DND-41 (cell line): ENCODE data around the gene SLC45A1.

Experiments used
- ATAC-seq: fragments of 200-7000 bp; cut with Tn5 transposase; 3 replicates; pipeline ENCODE4 v1.9.1; 2021; ENCODE audit warnings: low read depth; ENCODE audit not compliant: insufficient read depth
- DNase-seq: peaks from one replicate; pipeline ENCODE4 v3.0.0-alpha.2; 2020
- H2AFZ ChIP-seq: 2 replicates; pipeline ENCODE4 v1.6.0; 2012; ENCODE audit warnings: low read depth, low read length
- H3K27ac ChIP-seq: 2 replicates; pipeline ENCODE4 v1.5.1; 2012; ENCODE audit warnings: low read length, inconsistent platforms
- H3K27me3 ChIP-seq: fragments of 200-600 bp; sonication (generic); 2 replicates; pipeline ENCODE4 v1.6.0; 2012; ENCODE audit warnings: low read length, mild to moderate bottlenecking, inconsistent platforms; ENCODE audit not compliant: insufficient read depth, poor library complexity
- H3K36me3 ChIP-seq: 2 replicates; pipeline ENCODE4 v1.5.1; 2012; ENCODE audit warnings: low read length, inconsistent platforms; ENCODE audit not compliant: insufficient read depth
- H3K4me1 ChIP-seq: 2 replicates; pipeline ENCODE4 v1.5.1; 2012; ENCODE audit warnings: mild to moderate bottlenecking, low read length; ENCODE audit not compliant: insufficient read depth
- H3K4me2 ChIP-seq: 2 replicates; pipeline ENCODE4 v1.6.0; 2012; ENCODE audit warnings: mild to moderate bottlenecking, moderate library complexity, low read length, inconsistent platforms; ENCODE audit not compliant: insufficient read depth
- H3K4me3 ChIP-seq, 2 experiments: fragments of 200-600 bp in 1 of 2; shearing (Covaris generic) in 1 of 2; 2 replicates each; pipeline ENCODE4 v1.5.1; 2012 to 2016; ENCODE audit warnings: inconsistent platforms in 2 of 2, low read length in 2 of 2, mild to moderate bottlenecking in 2 of 2, low read depth in 1 of 2, moderate library complexity in 1 of 2
- H3K79me2 ChIP-seq: 2 replicates; pipeline ENCODE4 v1.6.0; 2012; ENCODE audit warnings: low read length, inconsistent platforms; ENCODE audit not compliant: insufficient read depth
- H3K9ac ChIP-seq: 2 replicates; pipeline ENCODE4 v1.6.0; 2012; ENCODE audit warnings: low read depth, mild to moderate bottlenecking, inconsistent platforms, low read length, moderate library complexity
- H3K9me3 ChIP-seq: 2 replicates; pipeline ENCODE4 v1.5.1; 2012; ENCODE audit warnings: low read length, moderate library complexity, mild to moderate bottlenecking, inconsistent platforms; ENCODE audit not compliant: insufficient read depth, severe bottlenecking
- H4K20me1 ChIP-seq: 2 replicates; pipeline ENCODE4 v1.6.0; 2012; ENCODE audit warnings: low read length; ENCODE audit not compliant: insufficient read depth
- CTCF ChIP-seq: IDR thresholded peaks from 2 replicates; pipeline ENCODE4 v1.5.1; 2012; ENCODE audit warnings: borderline replicate concordance, low read length, moderate library complexity, mild to moderate bottlenecking; ENCODE audit not compliant: poor library complexity, severe bottlenecking; ENCODE audit errors: extremely low read depth
- EZH2 ChIP-seq: IDR thresholded peaks from 3 replicates; pipeline ENCODE4 v1.6.1; 2012; ENCODE audit warnings: borderline replicate concordance, low read depth, mild to moderate bottlenecking, moderate library complexity, low read length, inconsistent platforms; ENCODE audit not compliant: severe bottlenecking

Gene SLC45A1

GRCh38 chr1:8325771-8326170 is 7.9 kb downstream of the SLC45A1 start:
- Histone ChIP-seq H4K20me1 (no peaks in the 10 kb centered on the region), H3K27me3 (no peaks in the 10 kb centered on the region), H3K9me3 (no peaks in the 10 kb centered on the region), H2AFZ (no peak overlapping the region), H3K36me3 (no peaks in the 10 kb centered on the region), H3K4me1 (no peaks in the 10 kb centered on the region), H3K4me3 (no peak overlapping the region), H3K79me2 (no peaks in the 10 kb centered on the region), H3K4me2 (no peak overlapping the region), H3K9ac (no peak overlapping the region), H3K27ac (no peak overlapping the region)
- DNase-seq (no peak), ATAC-seq (no peak)
- TF ChIP-seq CTCF, result no peak
- TF ChIP-seq EZH2, result no peak

- H3K27me3 ChIP-seq, result no peaks in the 10 kb centered on the region
- no peak overlapping the region for H3K27ac ChIP-seq
- H2AFZ ChIP-seq, result no peak overlapping the region
- H3K4me3 ChIP-seq, result no peak overlapping the region
- no peaks in the 10 kb centered on the region for H3K9me3 ChIP-seq
- no peaks in the 10 kb centered on the region for H4K20me1 ChIP-seq
- no peaks in the 10 kb centered on the region for H3K36me3 ChIP-seq
- H3K79me2 ChIP-seq, result no peaks in the 10 kb centered on the region
- TF ChIP-seq EZH2 (no peak), CTCF (no peak)
- DNase-seq, result no peak
- no peaks in the 10 kb centered on the region for H3K4me1 ChIP-seq
- H3K9ac ChIP-seq, result no peak overlapping the region
- no peak for ATAC-seq
- no peak overlapping the region for H3K4me2 ChIP-seq
Observed at GRCh38 chr1:8326265-8326664, 8.4 kb downstream of the SLC45A1 start.

- Histone ChIP-seq H3K27ac (no peak overlapping the region), H3K9me3 (no peaks in the 10 kb centered on the region), H3K4me3 (no peak overlapping the region), H3K79me2 (no peaks in the 10 kb centered on the region), H3K27me3 (no peaks in the 10 kb centered on the region), H3K36me3 (no peaks in the 10 kb centered on the region), H3K9ac (no peak overlapping the region), H4K20me1 (no peaks in the 10 kb centered on the region), H3K4me2 (no peak overlapping the region), H2AFZ (no peak overlapping the region), H3K4me1 (no peaks in the 10 kb centered on the region)
- ATAC-seq (no peak), DNase-seq (no peak)
- no peak for TF ChIP-seq CTCF
- TF ChIP-seq EZH2, result no peak
Observed at GRCh38 chr1:8328271-8328670, 10.4 kb downstream of the SLC45A1 start.

GRCh38 chr1:8329439-8329838 is 11.5 kb downstream of the SLC45A1 start:
- H3K9me3 ChIP-seq, result no peaks in the 10 kb centered on the region
- H3K9ac ChIP-seq, result no peak overlapping the region
- H2AFZ ChIP-seq, result no peak overlapping the region
- no peaks in the 10 kb centered on the region for H3K36me3 ChIP-seq
- H3K4me1 ChIP-seq, result no peaks in the 10 kb centered on the region
- TF ChIP-seq CTCF (no peak), EZH2 (no peak)
- no peak overlapping the region for H3K27ac ChIP-seq
- ATAC-seq (no peak), DNase-seq (no peak)
- H3K79me2 ChIP-seq, result no peaks in the 10 kb centered on the region
- H3K4me3 ChIP-seq, result no peak overlapping the region
- H3K4me2 ChIP-seq, result no peak overlapping the region
- no peaks in the 10 kb centered on the region for H3K27me3 ChIP-seq
- no peaks in the 10 kb centered on the region for H4K20me1 ChIP-seq
